Endothelial cell of umbilical vein (primary cell): ENCODE data around the gene ZFYVE28.

Experiments
- EZH2 ChIP-seq: IDR thresholded peaks from 2 replicates; pipeline ENCODE4 v1.6.1; 2012; ENCODE audit warnings: borderline replicate concordance, low read depth, mild to moderate bottlenecking, moderate library complexity, low read length, inconsistent platforms; ENCODE audit not compliant: severe bottlenecking
- GATA2 ChIP-seq: IDR thresholded peaks from 2 replicates; pipeline ENCODE4 v1.7.0; 2011; ENCODE audit warnings: low read depth, mild to moderate bottlenecking, moderate library complexity, mixed read lengths, low read length; ENCODE audit not compliant: insufficient read length, insufficient read depth
- MYC ChIP-seq: IDR thresholded peaks from one replicate; pipeline ENCODE4 v1.6.1; 2011; ENCODE audit warnings: mild to moderate bottlenecking, low read depth, low read length
- POLR2A ChIP-seq: IDR thresholded peaks from 2 replicates; pipeline ENCODE4 v1.6.1; 2012; ENCODE audit warnings: low read depth, mild to moderate bottlenecking, control low read depth, low read length
- POLR2AphosphoS5 ChIP-seq: IDR thresholded peaks from 2 replicates; pipeline ENCODE4 v1.6.1; 2012; ENCODE audit warnings: low read depth, mild to moderate bottlenecking, control low read depth, low read length, moderate library complexity; ENCODE audit not compliant: insufficient read depth
- TF ChIP-seq, protein P1 (sequence below), 2 donors: IDR thresholded peaks; 1 replicate in 1 of 2; 2 replicates in 1 of 2; pipeline ENCODE4 v1.5.1; 2011; ENCODE audit warnings: low read length in 2 of 2, mild to moderate bottlenecking in 2 of 2, moderate library complexity in 2 of 2, control low read depth in 1 of 2, inconsistent platforms in 1 of 2, low read depth in 1 of 2; ENCODE audit not compliant: insufficient read depth in 1 of 2; ENCODE audit errors: extremely low read depth in 1 of 2
- TF ChIP-seq, protein P2 (sequence below): IDR thresholded peaks from 2 replicates; pipeline ENCODE4 v1.6.1; 2011; ENCODE audit not compliant: insufficient read depth, insufficient read length

DNA sequence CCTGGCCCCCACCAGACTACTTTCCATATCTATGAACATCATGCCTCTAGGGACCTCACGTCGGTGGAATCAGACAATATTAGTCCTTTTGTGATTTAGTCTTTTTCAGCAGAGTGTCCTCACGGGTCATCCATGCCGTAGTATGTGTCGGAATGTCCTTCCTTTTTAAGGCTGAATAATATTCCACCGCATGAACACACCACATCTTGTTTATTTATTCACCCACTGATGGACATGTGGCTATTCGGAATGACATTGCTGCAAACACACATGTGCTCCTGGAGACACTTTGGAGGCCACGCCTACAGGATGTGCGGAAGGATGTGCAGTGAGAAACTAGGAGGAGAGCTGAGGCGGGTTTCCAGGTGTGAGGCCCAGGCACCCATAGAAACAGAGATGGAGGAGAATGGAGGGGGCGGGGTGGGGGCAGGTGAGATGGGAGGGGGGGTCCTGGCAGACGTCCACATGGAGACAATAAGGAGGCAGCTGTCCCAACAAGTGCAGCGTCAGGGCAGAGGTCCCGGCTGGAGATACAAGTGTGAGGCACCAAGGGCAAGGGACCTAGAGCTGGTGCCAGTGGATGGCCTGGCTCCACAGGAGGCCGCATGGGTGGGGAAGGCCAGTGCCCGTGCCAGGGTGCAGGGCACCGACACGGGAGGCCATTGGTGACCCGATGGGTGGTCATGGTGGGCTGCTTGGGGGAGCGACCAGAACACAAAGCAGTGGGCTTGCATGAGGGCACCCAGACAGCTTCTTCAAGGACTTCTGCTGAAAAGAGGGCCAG, 20.7 kb downstream of the ZFYVE28 start:
- TF ChIP-seq, protein P1, sequence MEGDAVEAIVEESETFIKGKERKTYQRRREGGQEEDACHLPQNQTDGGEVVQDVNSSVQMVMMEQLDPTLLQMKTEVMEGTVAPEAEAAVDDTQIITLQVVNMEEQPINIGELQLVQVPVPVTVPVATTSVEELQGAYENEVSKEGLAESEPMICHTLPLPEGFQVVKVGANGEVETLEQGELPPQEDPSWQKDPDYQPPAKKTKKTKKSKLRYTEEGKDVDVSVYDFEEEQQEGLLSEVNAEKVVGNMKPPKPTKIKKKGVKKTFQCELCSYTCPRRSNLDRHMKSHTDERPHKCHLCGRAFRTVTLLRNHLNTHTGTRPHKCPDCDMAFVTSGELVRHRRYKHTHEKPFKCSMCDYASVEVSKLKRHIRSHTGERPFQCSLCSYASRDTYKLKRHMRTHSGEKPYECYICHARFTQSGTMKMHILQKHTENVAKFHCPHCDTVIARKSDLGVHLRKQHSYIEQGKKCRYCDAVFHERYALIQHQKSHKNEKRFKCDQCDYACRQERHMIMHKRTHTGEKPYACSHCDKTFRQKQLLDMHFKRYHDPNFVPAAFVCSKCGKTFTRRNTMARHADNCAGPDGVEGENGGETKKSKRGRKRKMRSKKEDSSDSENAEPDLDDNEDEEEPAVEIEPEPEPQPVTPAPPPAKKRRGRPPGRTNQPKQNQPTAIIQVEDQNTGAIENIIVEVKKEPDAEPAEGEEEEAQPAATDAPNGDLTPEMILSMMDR (IDR thresholded peaks at IDR 0.05; ENCODE audit: extremely low read depth in 1 of 2, insufficient read depth in 1 of 2, low read depth in 1 of 2, low read length in 2 of 2), result no peak
- TF ChIP-seq EZH2 (no peak), POLR2A (no peak), POLR2AphosphoS5 (no peak), MYC (no peak), GATA2 (no peak)
- TF ChIP-seq, protein P2, sequence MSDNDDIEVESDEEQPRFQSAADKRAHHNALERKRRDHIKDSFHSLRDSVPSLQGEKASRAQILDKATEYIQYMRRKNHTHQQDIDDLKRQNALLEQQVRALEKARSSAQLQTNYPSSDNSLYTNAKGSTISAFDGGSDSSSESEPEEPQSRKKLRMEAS, result no peak
